ENCODE data around the gene DVL2. TPM values are rescaled to one million over a fixed set of nuclear protein-coding genes. Genes with fewer than 3 reads are reported as not detected.

The DVL2 gene
- total and polyA plus RNA-seq, 4 donors, result 22.2 to 57.5 (median 35.2) TPM

DNA sequence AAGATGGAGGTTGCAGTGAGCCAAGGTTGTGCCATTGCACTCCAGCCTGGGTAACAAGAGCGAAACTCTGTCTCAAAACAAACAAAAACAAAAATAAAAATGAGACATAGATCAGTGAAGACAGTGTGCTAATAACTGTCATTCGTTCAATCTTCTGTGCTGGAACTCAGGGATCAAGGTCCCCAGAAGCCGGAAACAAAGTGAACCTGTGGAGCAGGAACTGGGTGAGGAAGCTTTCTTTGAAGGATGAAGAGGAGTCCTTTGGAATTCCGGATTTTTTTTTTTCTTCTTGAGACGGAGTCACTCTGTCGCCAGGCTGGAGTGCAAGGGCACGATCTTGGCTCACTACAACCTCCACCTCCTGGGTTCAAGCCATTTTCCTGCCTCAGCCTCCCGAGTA, 45.1 kb upstream of the DVL2 start:
- WGBS, 2 donors, result 89 to 92% methylated on average over 8 of the region's 8 CpGs
- Histone ChIP-seq H3K9ac (ENCODE audit: insufficient read depth in 1 of 2, low read length in 2 of 2) (no peak overlapping the region), H3K9me3 (ENCODE audit: control insufficient read depth in 4 of 4, insufficient read depth in 3 of 4, low read length in 3 of 4) (no peaks in the 10 kb centered on the region), H3K4me1 (ENCODE audit: control insufficient read depth in 5 of 5, insufficient read depth in 5 of 5, low read length in 5 of 5) (peaks cover 0 to 21% (median 4%) of the 10 kb centered on the region in 5 donors), H3K36me3 (ENCODE audit: control insufficient read depth in 4 of 4, insufficient read depth in 4 of 4, low read length in 4 of 4) (no peaks in the 10 kb centered on the region), H3K27me3 (ENCODE audit: control insufficient read depth in 3 of 3, insufficient read depth in 3 of 3, low read length in 2 of 3) (peaks cover 0 to 8% (median 0%) of the 10 kb centered on the region in 3 donors), H3K27ac (ENCODE audit: low read depth in 1 of 2, low read length in 1 of 2) (no peak overlapping the region), H3K4me3 (no peak overlapping the region)
- ATAC-seq (ENCODE audit: insufficient read depth, low FRiP score) (no peak), DNase-seq (no peak)
- TF ChIP-seq, protein P1, sequence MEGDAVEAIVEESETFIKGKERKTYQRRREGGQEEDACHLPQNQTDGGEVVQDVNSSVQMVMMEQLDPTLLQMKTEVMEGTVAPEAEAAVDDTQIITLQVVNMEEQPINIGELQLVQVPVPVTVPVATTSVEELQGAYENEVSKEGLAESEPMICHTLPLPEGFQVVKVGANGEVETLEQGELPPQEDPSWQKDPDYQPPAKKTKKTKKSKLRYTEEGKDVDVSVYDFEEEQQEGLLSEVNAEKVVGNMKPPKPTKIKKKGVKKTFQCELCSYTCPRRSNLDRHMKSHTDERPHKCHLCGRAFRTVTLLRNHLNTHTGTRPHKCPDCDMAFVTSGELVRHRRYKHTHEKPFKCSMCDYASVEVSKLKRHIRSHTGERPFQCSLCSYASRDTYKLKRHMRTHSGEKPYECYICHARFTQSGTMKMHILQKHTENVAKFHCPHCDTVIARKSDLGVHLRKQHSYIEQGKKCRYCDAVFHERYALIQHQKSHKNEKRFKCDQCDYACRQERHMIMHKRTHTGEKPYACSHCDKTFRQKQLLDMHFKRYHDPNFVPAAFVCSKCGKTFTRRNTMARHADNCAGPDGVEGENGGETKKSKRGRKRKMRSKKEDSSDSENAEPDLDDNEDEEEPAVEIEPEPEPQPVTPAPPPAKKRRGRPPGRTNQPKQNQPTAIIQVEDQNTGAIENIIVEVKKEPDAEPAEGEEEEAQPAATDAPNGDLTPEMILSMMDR (IDR thresholded peaks at IDR 0.05; ENCODE audit: control extremely low read depth, extremely low read depth), result no peak

DNA sequence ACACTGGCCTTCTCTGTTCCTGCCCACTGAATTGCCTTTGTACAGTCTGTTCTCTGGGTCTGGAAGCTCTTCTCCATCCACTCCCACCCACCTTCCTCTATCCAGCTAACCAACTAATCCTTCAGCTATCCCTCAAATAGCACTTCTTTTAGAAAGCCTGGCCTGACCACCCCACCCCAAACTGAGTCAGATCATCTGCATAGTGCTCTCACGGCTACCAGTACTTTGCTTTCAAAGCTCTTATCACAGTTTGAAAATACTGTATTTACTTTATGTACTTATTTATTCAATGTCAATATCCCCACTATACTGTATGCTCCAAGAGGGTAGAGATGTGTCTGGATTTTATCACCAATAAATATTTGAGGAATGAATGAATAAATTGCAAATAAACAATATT, 32.5 kb upstream of the DVL2 start:
- TF ChIP-seq, protein P1 (IDR thresholded peaks at IDR 0.05; ENCODE audit: control extremely low read depth, extremely low read depth), result no peak
- WGBS, 2 donors, result 69 to 70% methylated on average over 1 of the region's 1 CpG
- peaks cover 0 to 18% (median 16%) of the 10 kb centered on the region in 3 donors for H3K27me3 ChIP-seq (ENCODE audit: control insufficient read depth in 3 of 3, insufficient read depth in 3 of 3, low read length in 2 of 3)
- peaks cover 0 to 6% (median 0%) of the 10 kb centered on the region in 5 donors for H3K4me1 ChIP-seq (ENCODE audit: control insufficient read depth in 5 of 5, insufficient read depth in 5 of 5, low read length in 5 of 5)
- H3K9me3 ChIP-seq (ENCODE audit: control insufficient read depth in 4 of 4, insufficient read depth in 3 of 4, low read length in 3 of 4), result no peaks in the 10 kb centered on the region
- no peak for ATAC-seq (ENCODE audit: insufficient read depth, low FRiP score)
- no peak for DNase-seq
- no peak overlapping the region for H3K27ac ChIP-seq (ENCODE audit: low read depth in 1 of 2, low read length in 1 of 2)
- no peak overlapping the region for H3K9ac ChIP-seq (ENCODE audit: insufficient read depth in 1 of 2, low read length in 2 of 2)
- no peak overlapping the region for H3K4me3 ChIP-seq
- no peaks in the 10 kb centered on the region for H3K36me3 ChIP-seq (ENCODE audit: control insufficient read depth in 4 of 4, insufficient read depth in 4 of 4, low read length in 4 of 4)

GRCh38 chr17:7263801-7264078, 29.4 kb upstream of the DVL2 start:
- Histone ChIP-seq H3K9ac (ENCODE audit: insufficient read depth in 1 of 2, low read length in 2 of 2) (no peak overlapping the region), H3K27ac (ENCODE audit: low read depth in 1 of 2, low read length in 1 of 2) (peak overlapping the region in 1 of 2 donors; percentile 90), H3K27me3 (ENCODE audit: control insufficient read depth in 3 of 3, insufficient read depth in 3 of 3, low read length in 2 of 3) (peaks cover 0 to 23% (median 18%) of the 10 kb centered on the region in 3 donors), H3K4me3 (no peak overlapping the region), H3K36me3 (ENCODE audit: control insufficient read depth in 4 of 4, insufficient read depth in 4 of 4, low read length in 4 of 4) (peaks cover 0 to 10% (median 2%) of the 10 kb centered on the region in 4 donors), H3K9me3 (ENCODE audit: control insufficient read depth in 4 of 4, insufficient read depth in 3 of 4, low read length in 3 of 4) (no peaks in the 10 kb centered on the region), H3K4me1 (ENCODE audit: control insufficient read depth in 5 of 5, insufficient read depth in 5 of 5, low read length in 5 of 5) (peaks cover 0 to 11% (median 0%) of the 10 kb centered on the region in 5 donors)
- WGBS, 2 donors, result 38 to 42% methylated on average over 4 of the region's 4 CpGs
- DNase-seq, result no peak
- TF ChIP-seq, protein P1 (IDR thresholded peaks at IDR 0.05; ENCODE audit: control extremely low read depth, extremely low read depth), result no peak
- no peak for ATAC-seq (ENCODE audit: insufficient read depth, low FRiP score)

Data from lung (tissue), 12 donors.